ENCODE data around the gene C19orf47. TPM values are rescaled to one million over a fixed set of nuclear protein-coding genes. Genes with fewer than 3 reads are reported as not detected.

C19orf47 gene
- total and polyA plus RNA-seq, 2 donors (not counting 1 experiment from before 2014, with no cell fraction given), result 5.1 to 9.1 TPM

GRCh38 chr19:40367577-40368434 is 19.6 kb upstream of the C19orf47 start:
- Histone ChIP-seq H3K4me3 (replicated peaks in 1 of 4; ENCODE audit: control extremely low read depth in 1 of 4, insufficient read depth in 1 of 4, low read depth in 3 of 4, low read length in 4 of 4) (no peak overlapping the region), H3K27me3 (ENCODE audit: control insufficient read depth, insufficient read depth, low read length) (no peaks in the 10 kb centered on the region), H3K79me2 (ENCODE audit: control insufficient read depth, insufficient read depth, low read length) (no peaks in the 10 kb centered on the region), H2AFZ (ENCODE audit: low read length) (no peak overlapping the region), H4K20me1 (ENCODE audit: control insufficient read depth, extremely low read depth, insufficient read depth, low read length) (no peaks in the 10 kb centered on the region), H3K36me3 (ENCODE audit: control insufficient read depth, insufficient read depth, low read length) (peaks cover 9% of the 10 kb centered on the region), H3K9me3 (ENCODE audit: control insufficient read depth, insufficient read depth, low read depth, low read length) (no peaks in the 10 kb centered on the region), H3K4me1 (ENCODE audit: control insufficient read depth, extremely low read depth, insufficient read depth, low read length) (no peaks in the 10 kb centered on the region), H3K4me2 (ENCODE audit: extremely low read depth, insufficient read depth, low read length) (no peak overlapping the region), H3K27ac (ENCODE audit: insufficient read depth, low read length) (no peak overlapping the region), H3K9ac (ENCODE audit: insufficient read depth, low read length) (no peak overlapping the region)
- no peak for DNase-seq (ENCODE audit: low read depth in 2 of 2)
- TF ChIP-seq CTCF (conservative IDR thresholded peaks at IDR 0.05 in 1 of 2, IDR thresholded peaks at IDR 0.05 in 1 of 2; ENCODE audit: low read depth in 1 of 2, low read length in 2 of 2) (no peak), EZH2 (IDR thresholded peaks at IDR 0.05; ENCODE audit: low read length, missing control alignments) (no peak)

- Histone ChIP-seq H3K4me3 (replicated peaks in 1 of 4; ENCODE audit: control extremely low read depth in 1 of 4, insufficient read depth in 1 of 4, low read depth in 3 of 4, low read length in 4 of 4) (no peak overlapping the region), H3K4me2 (ENCODE audit: extremely low read depth, insufficient read depth, low read length) (no peak overlapping the region), H4K20me1 (ENCODE audit: control insufficient read depth, extremely low read depth, insufficient read depth, low read length) (no peaks in the 10 kb centered on the region), H3K9me3 (ENCODE audit: control insufficient read depth, insufficient read depth, low read depth, low read length) (no peaks in the 10 kb centered on the region), H2AFZ (ENCODE audit: low read length) (no peak overlapping the region), H3K27ac (ENCODE audit: insufficient read depth, low read length) (no peak overlapping the region), H3K9ac (ENCODE audit: insufficient read depth, low read length) (no peak overlapping the region), H3K36me3 (ENCODE audit: control insufficient read depth, insufficient read depth, low read length) (peaks cover 9% of the 10 kb centered on the region), H3K27me3 (ENCODE audit: control insufficient read depth, insufficient read depth, low read length) (no peaks in the 10 kb centered on the region), H3K4me1 (ENCODE audit: control insufficient read depth, extremely low read depth, insufficient read depth, low read length) (no peaks in the 10 kb centered on the region), H3K79me2 (ENCODE audit: control insufficient read depth, insufficient read depth, low read length) (no peaks in the 10 kb centered on the region)
- DNase-seq (ENCODE audit: low read depth in 2 of 2), result peak; percentile 22 to 71
- TF ChIP-seq EZH2 (IDR thresholded peaks at IDR 0.05; ENCODE audit: low read length, missing control alignments) (no peak), CTCF (conservative IDR thresholded peaks at IDR 0.05 in 1 of 2, IDR thresholded peaks at IDR 0.05 in 1 of 2; ENCODE audit: low read depth in 1 of 2, low read length in 2 of 2) (no peak)
These were observed 18.7 kb upstream of the C19orf47 start for GRCh38 chr19:40366697-40367561.

All from fibroblast of lung (primary cell).